Measurements from ENCODE around the gene BCAS3.

Gene BCAS3

GRCh38 chr17:61405686-61406536, 728.3 kb downstream of the BCAS3 start:
- DNase-seq = no peak

DNA sequence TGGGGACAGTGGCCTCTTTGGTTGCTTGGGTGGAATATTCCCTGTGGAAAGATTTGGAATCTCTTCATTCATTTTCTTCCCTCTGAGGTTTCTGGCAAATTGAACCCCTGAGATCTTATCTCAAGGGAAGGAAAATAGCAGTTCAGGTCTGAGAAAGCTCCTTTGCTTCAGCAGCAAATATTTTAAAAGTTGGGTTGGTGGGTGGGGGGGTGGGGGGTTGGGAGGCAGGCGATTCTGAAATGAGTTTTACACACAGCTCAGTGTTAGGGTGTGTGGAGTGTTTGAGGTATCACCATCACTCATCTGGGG, 728.8 kb downstream of the BCAS3 start:
- DNase-seq = no peak

DNA sequence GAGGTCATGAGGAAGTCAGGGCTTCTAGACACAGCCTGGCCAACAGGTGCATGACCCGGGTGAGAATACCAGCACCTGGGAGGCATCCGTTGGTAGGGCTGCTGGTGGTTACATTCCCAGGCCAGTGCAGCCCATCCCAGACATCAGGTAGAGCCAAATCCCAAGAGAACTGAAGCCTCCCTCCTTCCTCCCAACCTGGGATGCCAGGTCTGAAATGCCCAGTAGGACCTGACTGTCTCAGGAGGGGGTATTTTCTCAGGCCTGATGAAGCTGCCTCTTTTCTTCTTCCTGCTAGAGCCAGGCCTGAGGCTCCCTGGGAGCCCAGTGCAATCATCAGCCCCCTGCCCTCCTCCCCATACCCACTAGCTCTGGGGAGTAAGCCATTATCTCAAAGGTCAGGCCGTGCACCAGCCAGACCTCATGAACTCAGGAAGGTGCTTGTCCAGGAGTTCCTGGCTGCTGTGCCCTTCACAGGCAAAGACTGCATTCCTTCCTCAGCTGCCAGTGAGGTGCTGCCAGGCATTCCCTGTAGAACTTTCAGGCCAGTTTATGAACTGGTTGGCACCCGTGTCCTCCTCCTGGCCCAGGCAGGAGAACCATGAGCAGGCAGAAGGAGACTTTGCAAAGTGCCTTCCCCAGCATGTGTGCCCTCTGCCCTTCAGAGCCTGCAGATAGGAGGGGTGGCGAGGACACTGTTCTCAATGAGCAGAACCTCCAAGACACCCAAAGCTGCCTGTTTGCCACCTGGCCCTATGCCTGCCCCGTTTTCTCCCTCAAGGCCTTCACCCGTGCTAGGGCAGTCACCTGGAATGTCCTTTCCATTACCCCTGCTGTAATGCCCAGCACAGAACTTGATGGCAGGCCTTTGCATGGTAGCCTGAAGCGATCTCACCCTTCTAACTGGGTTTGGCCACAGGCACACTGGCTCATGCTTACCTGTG, 729.6 kb downstream of the BCAS3 start:
- no peak for DNase-seq

DNA sequence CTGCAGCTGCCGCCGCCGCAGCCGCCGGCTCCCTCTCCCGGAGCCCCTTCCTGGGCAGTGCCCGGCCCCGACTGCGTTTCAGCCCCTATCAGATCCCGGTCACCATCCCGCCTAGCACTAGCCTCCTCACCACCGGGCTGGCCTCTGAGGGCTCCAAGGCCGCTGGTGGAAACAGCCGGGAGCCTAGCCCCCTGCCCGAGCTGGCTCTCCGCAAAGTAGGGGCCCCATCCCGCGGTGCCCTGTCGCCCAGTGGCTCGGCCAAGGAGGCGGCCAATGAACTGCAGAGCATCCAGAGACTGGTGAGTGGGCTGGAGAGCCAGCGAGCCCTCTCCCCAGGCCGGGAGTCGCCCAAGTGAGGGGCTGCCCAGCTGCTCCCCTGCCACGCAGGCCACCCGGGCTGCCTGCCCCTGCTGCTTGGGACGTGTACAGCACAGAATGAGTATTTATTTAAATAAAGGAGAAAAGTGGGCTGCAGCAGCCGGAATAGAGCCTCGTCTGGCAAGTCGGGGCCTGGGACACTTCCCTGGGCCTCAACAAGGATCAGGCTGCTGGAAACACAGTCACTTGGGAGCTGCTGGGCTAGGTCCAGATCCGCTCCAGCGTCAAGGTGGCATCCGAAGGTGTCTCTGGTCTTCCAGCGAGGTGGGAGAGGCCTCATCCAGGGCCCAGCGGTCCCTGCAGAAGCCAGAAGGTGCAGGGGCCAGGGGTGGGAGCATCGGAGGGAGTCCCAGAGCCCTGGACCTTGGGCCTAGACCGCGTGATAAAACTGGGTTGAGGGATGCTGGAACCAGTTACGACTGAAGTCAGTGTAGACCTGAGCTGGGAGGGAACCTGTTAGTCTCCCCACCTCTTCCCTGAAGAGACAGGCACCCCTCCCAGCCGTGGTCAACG, 730.7 kb downstream of the BCAS3 start:
- DNase-seq = no peak

GRCh38 chr17:61409301-61410112, 731.9 kb downstream of the BCAS3 start:
- peak in 2 of 3 experiments; percentile 30 to 39 for DNase-seq

DNA sequence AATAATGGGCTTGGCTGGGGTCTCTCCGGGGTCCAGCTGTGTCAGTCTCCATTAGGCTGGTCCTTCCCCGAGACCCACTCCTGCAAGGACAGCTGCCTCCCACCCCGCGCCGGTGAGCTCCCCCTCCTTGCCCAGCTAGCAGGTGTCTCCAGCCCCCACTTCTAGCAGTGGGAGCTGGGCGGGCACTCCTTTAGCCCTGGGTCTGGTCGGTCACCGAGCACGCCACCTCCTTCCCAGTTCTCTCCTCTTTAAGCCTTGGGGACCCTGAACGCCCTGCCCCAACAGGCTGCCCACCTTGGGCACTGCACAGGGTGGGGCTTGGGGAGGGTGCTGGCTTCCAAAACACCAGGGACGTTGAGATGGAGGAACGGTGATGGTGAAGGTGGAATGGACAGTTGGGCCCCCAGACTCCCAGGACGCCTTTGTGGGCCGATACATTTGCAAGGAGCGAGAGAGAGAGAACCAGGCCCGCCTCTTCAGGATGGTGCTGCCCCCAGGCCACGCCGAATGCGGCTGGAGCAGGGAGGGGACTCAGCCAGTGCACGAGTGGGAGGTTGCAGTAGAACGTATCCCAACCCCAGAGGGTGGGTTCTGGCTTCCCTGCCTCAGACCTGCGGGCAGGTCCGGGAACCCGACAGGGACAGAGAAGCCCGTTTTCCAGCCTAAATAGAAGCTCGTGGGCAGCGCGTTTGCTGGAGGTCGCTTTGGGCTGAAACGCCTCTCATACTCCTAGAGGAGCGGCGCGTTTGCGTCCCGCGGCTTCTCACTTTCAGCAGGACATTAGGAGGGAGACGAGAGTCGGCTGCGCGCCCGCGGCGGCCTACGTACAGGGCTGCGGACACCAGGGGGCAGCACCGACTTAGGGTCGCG, 732.7 kb downstream of the BCAS3 start:
- DNase-seq = peak in 1 of 3 experiments; percentile 27

DNA sequence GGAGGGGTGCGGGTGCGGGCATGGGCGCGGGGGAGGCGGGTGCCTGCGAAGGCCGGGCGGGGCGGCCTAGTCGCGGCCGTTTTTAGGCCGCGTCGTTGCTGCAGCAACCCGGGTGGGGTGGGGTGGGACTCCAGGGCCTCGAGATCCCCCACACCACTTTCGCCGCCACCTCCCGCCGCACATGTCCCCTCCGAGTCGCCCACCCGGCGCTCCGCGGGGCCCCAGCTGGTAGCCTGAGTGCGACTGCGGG, 733.3 kb downstream of the BCAS3 start:
- DNase-seq = no peak

DNA sequence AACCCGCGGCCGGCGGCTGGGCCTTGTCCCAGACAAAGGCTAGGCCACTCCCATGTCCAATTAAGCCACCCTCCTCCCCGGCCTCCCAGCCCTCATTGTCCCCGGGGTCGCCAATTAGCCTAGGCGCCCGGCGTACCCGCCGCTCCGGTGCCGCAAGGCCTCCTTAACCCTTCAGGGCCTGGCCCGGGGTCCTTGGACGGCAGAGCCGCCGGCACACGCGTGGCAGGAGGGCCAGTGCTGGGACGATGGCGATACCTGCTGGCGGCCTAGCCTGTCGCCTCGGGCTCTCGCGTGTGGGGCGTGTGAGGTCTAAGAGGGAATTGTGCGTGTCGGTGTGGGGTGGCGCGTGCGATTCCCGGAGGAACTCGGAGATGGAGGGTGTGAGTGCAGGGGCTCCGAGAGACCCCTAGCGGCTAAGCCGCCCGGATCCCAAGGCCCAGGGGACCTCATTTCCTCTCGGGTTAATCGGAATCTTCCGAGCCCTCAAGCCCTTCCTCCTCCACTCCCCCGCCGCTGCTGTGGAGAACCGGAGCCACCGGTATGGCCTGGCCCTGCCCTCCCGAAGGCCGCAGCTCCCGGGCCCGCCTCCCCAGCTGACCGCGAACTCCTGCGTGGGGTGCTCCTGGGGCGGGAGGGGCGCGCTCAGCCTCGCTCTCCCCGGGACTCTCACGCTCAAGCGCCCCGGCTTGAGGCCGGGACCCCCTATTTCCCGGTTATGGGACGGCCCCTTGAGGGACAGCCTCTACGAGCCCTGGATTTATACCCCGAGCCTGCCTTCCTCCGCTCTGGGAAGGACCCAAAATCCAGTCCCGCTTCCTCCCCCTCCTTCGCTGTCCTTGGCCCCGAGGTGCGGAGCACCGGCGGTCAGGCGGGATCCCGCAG, 733.9 kb downstream of the BCAS3 start:
- DNase-seq = peak; percentile 29 to 78 (median 75)

DNA sequence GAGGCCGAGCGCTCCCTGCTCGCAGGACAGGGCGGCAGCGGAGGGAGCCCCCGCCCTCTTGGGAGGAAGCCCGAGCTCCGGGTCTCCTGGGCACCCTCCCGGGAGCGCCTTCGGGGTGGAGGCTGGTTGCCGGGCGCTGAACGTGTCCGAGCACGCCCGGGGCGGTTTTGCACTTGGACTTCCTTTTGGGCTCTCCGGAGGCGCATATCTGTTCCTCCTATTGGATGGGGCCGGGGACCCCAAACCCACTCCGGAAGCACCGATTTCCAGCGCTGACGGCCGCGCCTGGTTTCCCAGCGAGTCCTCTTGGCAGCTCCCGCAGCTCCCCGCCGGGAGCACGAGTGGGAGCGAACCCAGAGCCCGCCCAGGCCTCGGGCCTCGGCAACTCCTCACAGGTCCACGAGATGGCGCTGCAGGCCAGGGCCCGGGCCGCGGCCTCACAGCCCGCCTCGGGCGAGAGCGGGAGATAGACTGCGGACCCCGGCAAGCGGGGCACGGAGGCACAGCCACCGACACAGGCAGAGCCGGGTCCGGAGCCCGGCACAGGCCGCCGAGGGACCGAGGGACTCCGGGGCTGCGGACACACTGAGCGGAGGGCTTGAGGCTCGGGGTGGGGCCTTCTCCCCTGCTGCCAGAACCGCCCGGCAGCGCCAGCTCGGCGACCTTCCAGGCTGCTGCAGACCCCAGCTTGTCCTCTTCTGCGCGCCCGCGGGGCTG, 734.6 kb downstream of the BCAS3 start:
- peak; percentile 79 to 95 (median 94) for DNase-seq

DNA sequence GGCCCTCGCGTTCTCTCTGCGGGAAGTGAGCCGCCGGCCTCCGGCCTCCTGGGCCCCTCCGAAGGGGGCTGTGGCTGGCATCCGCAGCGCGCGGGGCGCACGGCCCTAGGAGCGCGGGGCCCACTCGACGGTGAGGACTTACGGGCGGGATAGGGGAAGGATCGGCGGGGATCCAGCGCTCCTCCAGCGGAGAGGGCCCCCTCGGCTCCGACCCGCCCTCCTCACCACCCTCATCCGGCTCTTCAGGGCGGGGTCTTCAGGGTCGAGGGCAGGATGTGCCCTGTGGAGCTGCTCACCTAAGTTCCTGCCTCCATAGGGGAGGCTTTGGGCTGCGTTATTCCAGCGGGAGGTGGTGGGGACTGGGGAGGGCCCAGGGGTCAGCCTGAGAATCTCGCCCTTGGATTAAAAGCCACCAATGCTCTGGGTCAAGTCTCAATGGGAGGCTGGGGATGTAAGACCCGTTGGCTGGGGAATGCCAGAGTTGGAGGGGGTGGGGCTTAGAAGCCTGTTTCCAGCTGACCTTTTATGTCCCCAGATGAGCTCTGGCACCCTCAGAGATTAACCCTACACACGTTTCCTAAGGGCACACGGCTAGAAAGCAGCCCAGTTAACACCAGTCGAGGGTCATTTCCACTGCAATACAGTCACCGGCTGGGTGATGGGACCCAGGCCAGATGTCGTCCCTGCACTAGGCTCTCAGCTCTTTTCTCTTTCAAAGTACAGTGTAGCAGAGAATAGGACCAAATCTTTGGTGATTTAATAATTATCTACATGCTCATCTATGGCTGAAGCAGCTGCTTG, 735.4 kb downstream of the BCAS3 start:
- DNase-seq = peak in 2 of 3 experiments; percentile 64 to 68

DNA sequence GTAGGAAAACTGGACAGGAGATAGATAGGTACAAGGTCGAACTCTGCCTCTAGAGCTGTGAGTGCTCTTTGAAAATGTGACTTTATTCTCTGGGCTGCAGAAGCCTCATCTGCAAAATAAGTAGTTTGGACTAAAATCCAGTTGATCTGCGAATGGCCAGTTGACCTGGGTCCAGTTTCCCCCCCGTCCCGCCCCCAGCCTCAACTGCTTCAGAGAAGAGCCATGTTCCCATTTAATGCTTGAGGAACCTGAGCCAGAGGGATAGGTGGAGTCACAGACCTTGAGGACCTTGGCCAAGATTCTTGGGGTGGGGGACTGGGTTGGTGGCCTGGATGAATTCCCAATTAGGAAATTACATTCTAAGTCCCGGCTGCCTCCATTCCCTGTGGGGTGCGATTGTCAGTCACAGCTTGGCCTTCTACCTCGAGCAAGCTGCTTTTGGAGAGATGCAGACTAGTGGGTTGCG, 736.0 kb downstream of the BCAS3 start:
- DNase-seq = no peak

DNA sequence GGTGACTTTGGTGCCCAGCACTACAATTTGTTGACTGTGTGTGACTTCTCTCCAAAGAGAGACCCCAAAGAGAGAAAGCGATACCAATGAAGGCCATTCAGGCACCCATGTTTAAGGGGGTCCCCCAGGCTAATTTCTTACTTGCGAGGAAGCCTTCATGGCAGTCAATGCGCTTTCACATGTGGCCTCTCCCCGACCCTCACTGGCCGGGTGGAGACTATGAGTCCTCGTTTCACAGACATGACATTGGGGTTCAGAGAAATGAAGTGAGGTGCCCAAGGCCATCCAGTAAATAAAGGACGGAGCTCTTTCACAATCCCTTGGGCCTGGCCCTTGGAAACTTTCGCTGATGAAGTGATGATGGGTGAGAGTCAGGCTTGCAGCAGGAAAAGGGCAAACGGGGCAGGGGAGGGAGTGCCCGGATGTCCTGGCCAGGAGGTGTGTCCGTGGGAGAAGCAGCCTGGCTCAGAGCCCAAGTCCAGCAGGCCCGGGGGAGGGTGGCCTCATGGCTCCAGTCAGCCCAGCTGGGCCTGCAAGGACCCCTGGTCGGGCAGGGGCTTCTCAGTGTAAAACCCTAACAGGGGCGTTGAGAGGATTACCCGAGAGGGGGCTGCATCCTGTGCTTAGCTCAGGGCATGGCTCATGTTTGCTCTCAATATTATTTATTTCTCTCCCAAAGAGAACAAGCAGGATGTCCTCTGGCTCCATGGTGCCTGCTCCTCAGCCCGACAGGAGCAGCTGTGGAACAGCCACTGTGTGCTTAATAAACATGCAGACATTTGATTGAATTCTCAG, 736.7 kb downstream of the BCAS3 start:
- no peak for DNase-seq

GRCh38 chr17:61414936-61415251, 737.2 kb downstream of the BCAS3 start:
- DNase-seq = no peak

GRCh38 chr17:61415374-61416210, 737.9 kb downstream of the BCAS3 start:
- DNase-seq = no peak

DNA sequence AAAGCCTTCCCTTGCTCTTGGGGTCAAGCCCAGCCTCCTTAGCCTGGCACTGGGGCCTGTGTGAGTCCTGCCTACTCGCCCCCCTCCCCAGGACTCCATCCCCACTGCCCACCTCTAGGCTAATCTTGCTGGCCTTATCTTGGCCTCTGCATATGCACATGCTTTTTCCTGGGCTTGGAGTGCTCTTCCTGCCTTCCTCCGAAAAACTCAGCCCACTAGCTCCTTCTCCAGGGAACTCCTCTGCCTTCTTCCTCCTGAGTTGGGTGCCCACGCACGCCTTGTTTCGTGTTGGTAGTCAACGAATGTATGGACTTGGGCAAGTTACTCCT, 738.5 kb downstream of the BCAS3 start:
- DNase-seq = no peak

DNA sequence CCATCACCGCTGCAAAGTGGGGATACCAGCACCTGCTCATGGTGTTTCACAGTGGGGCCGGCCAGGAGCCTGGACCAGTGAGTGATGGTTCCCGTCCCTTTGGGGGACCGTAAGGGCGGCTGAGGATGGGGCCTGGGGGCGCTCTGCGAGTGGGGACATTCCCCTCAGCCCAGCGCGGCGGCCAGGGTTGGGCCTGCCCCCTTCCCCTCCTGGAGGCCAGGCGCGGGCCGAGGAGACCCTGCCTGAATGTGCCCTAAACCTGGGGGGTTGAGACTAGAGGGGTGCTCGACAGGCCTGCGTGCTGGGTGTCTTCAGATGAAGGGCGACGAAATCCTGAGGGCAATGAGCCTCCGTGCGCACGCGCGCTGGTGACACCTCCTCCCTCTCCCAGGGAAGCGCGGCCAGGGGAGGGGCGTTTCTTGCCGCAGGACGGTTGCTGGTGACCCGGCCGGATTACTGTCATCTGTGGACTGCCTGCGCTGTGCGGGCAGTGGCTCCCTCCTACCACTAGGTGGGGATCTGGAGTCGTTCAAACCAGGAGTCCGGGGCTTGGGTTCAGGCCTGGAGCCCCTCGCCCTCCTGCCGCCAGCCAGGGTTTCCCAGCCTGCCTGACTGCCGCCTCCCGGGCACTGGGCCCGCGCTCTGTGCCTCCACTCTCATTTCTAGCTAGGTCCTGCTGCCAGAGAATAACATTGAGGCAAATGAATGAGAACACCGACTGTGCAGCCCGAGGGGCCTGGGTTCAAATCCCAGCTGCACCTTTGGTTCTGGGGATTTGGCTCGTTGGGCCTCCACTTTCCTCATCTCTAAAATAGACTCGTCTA, 739.1 kb downstream of the BCAS3 start:
- peak; percentile 71 to 88 (median 71) for DNase-seq

All from NCI-H1417 (cell line).